HepG2 (cell line): ENCODE results near the gene POU2AF2. TPM values are rescaled to one million over a fixed set of nuclear protein-coding genes. Genes with fewer than 3 reads are reported as not detected.

Experiments
- ATF7 ChIP-seq, 2 experiments: fragments of 450-650 bp in 1 of 2; sonication (generic) in 1 of 2; formaldehyde crosslinking in 1 of 2; IDR thresholded peaks; 2 replicates each; pipeline versions ENCODE4 v1.4.0 to v1.6.1; 2016 to 2020; ENCODE audit warnings: antibody characterized with exemption in 1 of 2, mild to moderate bottlenecking in 1 of 2, missing genetic modification reagents in 1 of 2
- GABPB1 ChIP-seq: IDR thresholded peaks from 2 replicates; pipeline ENCODE4 v1.6.1; 2016; ENCODE audit warnings: mild to moderate bottlenecking, missing genetic modification reagents, moderate library complexity, missing compliant biosample characterization
- TGIF2 ChIP-seq: IDR thresholded peaks from 2 replicates; pipeline ENCODE4 v1.6.1; 2016; ENCODE audit warnings: control low read depth, missing compliant biosample characterization
- polyA plus RNA-seq, 8 experiments: library from polyadenylated mRNA; depleted of rRNA in 3 of 8; stranded (reverse) in 7 of 8; unstranded in 1 of 8; fragments of >200 nt; fragmentation: Illumina TruSeq in 4 of 8; extraction: Trizol in 4 of 8; gene quantifications; 2 replicates each; pipeline versions ENCODE4 v1.2.1 to v1.2.3, GENCODE V29; 2011 to 2016; ENCODE audit warnings: low read depth in 4 of 8, missing spikeins in 1 of 8, mixed read lengths in 1 of 8; ENCODE audit not compliant: insufficient read depth in 1 of 8
- total RNA-seq, 5 experiments: library from RNA; depleted of rRNA; stranded (reverse); fragments of >200 nt; fragmentation: Illumina TruSeq; extraction: Trizol; gene quantifications; 2 replicates each; pipeline ENCODE4 v1.2.3, GENCODE V29; 2016; ENCODE audit warnings: low read depth in 1 of 5
- TF ChIP-seq, protein P1 (sequence below): sonication (generic); formaldehyde crosslinking; IDR thresholded peaks from 2 replicates; pipeline ENCODE4 v1.4.0; 2020; ENCODE audit warnings: mild to moderate bottlenecking, missing genetic modification reagents
- TF ChIP-seq, protein P2 (sequence below): sonication (generic); formaldehyde crosslinking; IDR thresholded peaks from 2 replicates; pipeline ENCODE4 v1.5.0; 2020; ENCODE audit warnings: mild to moderate bottlenecking, missing genetic modification reagents, borderline replicate concordance
- TF ChIP-seq, protein P3 (sequence below): sonication (generic); formaldehyde crosslinking; IDR thresholded peaks from 2 replicates; pipeline ENCODE4 v1.8.0; 2023; ENCODE audit warnings: mild to moderate bottlenecking, missing genetic modification reagents
- TF ChIP-seq, protein P4 (sequence below): sonication (generic); formaldehyde crosslinking; IDR thresholded peaks from 2 replicates; pipeline ENCODE4 v1.8.0; 2022; ENCODE audit warnings: missing genetic modification reagents, mild to moderate bottlenecking, moderate library complexity, borderline replicate concordance
- TF ChIP-seq, protein P5 (sequence below): sonication (generic); formaldehyde crosslinking; conservative IDR thresholded peaks from 2 replicates; pipeline ENCODE4 v1.8.0; 2022; ENCODE audit warnings: low read depth, missing genetic modification reagents

Gene POU2AF2
- total and polyA plus RNA-seq, 2 of the 13 experiments (the other 11 are each of a cell fraction or from before 2014, with no cell fraction given), result 0.11 TPM; not detected in 1

DNA sequence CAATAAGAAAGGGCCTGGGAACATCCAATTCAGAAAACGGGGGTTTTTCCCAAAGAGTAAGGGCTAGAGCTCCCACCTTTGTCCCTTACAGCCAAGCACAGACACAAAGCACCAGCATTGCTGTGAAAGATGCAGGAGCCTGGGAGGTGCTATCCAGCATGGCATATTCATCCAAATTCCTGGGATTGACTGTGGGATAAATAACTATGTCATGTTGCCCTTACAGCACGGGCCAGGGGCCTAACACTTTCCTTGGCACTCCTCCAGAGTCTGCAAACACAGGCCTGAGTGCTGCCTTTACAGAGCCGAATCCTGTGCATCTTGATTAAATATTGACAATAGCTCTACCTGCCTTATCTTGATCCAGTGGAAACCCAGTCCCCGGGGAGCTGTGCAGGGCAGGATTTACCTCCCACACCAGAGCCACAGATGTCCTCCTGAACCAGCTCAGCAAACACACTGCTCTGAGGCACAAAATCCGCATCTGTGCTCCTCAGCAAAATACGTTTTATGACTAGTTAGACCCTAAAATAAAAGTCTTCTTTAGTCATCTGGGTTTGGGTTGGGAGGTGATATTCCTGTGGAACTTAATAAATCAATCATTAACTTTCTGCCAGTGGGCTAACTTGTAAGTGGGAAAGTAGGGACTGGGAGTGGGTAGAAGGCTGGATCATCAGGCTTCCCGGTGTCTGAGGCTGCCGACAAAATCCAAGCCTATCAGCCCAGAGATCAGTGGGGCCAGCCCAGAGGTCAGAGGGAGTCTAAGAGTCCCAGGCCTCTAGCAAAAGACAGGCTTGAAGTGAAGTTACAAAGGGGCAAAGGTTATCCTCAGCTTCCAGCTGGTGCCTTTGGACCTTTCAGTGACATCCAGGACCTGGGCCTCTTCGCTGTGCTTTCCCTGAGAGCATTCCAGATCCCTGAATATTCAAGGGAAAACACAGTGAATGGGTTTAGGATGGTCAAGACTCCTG, 89.3 kb downstream of the POU2AF2 start (continued):
- no peak for TF ChIP-seq ATF7 (IDR thresholded peaks at IDR 0.05)
- TF ChIP-seq ATF7 (CRISPR knock-in tag; IDR thresholded peaks at IDR 0.05), result no peak
- TF ChIP-seq, protein P1, sequence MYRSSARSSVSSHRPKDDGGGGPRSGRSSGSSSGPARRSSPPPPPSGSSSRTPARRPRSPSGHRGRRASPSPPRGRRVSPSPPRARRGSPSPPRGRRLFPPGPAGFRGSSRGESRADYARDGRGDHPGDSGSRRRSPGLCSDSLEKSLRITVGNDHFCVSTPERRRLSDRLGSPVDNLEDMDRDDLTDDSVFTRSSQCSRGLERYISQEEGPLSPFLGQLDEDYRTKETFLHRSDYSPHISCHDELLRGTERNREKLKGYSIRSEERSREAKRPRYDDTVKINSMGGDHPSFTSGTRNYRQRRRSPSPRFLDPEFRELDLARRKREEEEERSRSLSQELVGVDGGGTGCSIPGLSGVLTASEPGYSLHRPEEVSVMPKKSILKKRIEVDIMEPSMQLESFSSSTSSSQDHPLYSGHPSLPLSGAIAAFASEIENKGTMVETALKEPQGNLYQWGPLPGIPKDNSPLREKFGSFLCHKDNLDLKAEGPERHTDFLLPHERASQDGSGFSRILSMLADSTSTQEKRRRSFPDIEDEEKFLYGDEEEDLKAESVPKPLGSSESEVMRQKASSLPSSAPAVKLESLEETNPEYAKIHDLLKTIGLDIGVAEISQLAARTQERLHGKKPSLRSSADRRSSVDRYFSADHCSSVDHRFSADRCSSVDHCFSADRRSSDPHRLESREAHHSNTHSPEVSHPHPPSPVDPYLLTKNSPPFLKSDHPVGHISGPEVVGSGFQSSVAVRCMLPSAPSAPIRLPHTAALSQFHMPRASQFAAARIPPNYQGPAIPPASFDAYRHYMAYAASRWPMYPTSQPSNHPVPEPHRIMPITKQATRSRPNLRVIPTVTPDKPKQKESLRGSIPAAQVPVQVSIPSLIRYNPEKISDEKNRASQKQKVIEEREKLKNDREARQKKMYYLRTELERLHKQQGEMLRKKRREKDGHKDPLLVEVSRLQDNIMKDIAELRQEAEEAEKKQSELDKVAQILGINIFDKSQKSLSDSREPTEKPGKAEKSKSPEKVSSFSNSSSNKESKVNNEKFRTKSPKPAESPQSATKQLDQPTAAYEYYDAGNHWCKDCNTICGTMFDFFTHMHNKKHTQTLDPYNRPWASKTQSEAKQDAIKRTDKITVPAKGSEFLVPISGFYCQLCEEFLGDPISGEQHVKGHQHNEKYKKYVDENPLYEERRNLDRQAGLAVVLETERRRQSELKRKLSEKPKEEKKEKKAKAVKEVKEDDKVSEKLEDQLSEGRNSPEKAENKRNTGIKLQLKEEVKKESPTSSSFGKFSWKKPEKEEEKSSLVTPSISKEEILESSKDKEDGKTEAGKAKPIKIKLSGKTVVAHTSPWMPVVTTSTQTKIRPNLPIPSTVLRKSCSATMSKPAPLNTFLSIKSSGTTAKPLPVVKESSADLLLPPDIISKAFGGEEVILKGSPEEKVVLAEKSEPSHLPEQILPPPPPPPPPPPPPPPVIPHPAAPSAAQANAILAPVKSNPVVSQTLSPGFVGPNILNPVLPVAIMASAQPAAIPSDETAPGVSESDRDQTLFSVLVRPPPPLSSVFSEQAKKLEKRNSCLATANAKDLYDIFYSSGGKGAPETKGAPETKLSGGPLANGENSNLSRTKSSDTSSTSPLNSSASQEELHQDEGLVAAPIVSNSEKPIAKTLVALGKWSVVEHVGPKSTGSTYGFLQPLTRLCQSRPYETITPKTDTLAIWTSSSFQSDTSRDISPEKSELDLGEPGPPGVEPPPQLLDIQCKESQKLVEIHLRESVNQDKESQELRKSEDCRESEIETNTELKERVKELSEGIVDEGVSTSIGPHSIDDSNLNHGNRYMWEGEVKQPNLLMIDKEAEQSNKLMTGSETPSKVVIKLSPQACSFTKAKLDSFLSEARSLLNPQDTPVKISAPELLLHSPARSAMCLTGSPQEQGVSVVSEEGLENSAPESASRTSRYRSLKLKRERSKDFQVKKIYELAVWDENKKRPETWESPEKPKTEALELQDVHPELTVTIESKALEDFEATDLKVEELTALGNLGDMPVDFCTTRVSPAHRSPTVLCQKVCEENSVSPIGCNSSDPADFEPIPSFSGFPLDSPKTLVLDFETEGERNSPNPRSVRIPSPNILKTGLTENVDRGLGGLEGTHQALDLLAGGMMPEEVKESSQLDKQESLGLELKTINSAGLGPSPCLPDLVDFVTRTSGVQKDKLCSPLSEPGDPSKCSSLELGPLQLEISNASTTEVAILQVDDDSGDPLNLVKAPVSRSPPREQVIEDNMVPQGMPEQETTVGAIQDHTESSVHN, result no peak
- TF ChIP-seq, protein P2, sequence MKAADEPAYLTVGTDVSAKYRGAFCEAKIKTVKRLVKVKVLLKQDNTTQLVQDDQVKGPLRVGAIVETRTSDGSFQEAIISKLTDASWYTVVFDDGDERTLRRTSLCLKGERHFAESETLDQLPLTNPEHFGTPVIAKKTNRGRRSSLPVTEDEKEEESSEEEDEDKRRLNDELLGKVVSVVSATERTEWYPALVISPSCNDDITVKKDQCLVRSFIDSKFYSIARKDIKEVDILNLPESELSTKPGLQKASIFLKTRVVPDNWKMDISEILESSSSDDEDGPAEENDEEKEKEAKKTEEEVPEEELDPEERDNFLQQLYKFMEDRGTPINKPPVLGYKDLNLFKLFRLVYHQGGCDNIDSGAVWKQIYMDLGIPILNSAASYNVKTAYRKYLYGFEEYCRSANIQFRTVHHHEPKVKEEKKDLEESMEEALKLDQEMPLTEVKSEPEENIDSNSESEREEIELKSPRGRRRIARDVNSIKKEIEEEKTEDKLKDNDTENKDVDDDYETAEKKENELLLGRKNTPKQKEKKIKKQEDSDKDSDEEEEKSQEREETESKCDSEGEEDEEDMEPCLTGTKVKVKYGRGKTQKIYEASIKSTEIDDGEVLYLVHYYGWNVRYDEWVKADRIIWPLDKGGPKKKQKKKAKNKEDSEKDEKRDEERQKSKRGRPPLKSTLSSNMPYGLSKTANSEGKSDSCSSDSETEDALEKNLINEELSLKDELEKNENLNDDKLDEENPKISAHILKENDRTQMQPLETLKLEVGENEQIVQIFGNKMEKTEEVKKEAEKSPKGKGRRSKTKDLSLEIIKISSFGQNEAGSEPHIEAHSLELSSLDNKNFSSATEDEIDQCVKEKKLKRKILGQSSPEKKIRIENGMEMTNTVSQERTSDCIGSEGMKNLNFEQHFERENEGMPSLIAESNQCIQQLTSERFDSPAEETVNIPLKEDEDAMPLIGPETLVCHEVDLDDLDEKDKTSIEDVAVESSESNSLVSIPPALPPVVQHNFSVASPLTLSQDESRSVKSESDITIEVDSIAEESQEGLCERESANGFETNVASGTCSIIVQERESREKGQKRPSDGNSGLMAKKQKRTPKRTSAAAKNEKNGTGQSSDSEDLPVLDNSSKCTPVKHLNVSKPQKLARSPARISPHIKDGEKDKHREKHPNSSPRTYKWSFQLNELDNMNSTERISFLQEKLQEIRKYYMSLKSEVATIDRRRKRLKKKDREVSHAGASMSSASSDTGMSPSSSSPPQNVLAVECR, result peak; percentile 31; the same call in 1 of the 2 replicates
- TF ChIP-seq, protein P3, sequence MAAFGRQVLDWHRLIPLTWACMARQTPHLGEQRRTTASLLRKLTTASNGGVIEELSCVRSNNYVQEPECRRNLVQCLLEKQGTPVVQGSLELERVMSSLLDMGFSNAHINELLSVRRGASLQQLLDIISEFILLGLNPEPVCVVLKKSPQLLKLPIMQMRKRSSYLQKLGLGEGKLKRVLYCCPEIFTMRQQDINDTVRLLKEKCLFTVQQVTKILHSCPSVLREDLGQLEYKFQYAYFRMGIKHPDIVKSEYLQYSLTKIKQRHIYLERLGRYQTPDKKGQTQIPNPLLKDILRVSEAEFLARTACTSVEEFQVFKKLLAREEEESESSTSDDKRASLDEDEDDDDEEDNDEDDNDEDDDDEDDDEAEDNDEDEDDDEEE, result peak; percentile 35; the same call in 1 of the 2 replicates
- TF ChIP-seq, protein P4, sequence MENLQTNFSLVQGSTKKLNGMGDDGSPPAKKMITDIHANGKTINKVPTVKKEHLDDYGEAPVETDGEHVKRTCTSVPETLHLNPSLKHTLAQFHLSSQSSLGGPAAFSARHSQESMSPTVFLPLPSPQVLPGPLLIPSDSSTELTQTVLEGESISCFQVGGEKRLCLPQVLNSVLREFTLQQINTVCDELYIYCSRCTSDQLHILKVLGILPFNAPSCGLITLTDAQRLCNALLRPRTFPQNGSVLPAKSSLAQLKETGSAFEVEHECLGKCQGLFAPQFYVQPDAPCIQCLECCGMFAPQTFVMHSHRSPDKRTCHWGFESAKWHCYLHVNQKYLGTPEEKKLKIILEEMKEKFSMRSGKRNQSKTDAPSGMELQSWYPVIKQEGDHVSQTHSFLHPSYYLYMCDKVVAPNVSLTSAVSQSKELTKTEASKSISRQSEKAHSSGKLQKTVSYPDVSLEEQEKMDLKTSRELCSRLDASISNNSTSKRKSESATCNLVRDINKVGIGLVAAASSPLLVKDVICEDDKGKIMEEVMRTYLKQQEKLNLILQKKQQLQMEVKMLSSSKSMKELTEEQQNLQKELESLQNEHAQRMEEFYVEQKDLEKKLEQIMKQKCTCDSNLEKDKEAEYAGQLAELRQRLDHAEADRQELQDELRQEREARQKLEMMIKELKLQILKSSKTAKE (CRISPR knock-in tag), result peak; percentile 85
- peak; percentile 37 for TF ChIP-seq GABPB1 (CRISPR knock-in tag)
- TF ChIP-seq, protein P5, sequence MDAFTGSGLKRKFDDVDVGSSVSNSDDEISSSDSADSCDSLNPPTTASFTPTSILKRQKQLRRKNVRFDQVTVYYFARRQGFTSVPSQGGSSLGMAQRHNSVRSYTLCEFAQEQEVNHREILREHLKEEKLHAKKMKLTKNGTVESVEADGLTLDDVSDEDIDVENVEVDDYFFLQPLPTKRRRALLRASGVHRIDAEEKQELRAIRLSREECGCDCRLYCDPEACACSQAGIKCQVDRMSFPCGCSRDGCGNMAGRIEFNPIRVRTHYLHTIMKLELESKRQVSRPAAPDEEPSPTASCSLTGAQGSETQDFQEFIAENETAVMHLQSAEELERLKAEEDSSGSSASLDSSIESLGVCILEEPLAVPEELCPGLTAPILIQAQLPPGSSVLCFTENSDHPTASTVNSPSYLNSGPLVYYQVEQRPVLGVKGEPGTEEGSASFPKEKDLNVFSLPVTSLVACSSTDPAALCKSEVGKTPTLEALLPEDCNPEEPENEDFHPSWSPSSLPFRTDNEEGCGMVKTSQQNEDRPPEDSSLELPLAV (CRISPR knock-in tag), result no peak
- 0 out of 2 replicates have a peak, but pooled peaks have one; percentile 4 for TF ChIP-seq TGIF2
